SK-N-SH (cell line): ENCODE data around the gene LTK. TPM values are rescaled to one million over a fixed set of nuclear protein-coding genes. Genes with fewer than 3 reads are reported as not detected.

Source experiments
- CTCF ChIA-PET: fragments of 300-600, 350-600 bp; formaldehyde crosslinking; extraction: SDS; loops from one replicate; lab custom pipeline; 2021; lab: Yijun Ruan, JAX
- POLR2A ChIA-PET: fragments of 350-600 bp; sonication (Branson Sonifier 250); formaldehyde crosslinking; extraction: SDS; loops from one replicate; lab custom pipeline; 2020; ENCODE audit warnings: antibody characterized with exemption, inconsistent platforms; lab: Yijun Ruan, JAX
- DNase-seq: peaks from one replicate; pipeline ENCODE4 v3.0.0; 2012
- H2AFZ ChIP-seq: fragments of 200-600 bp; sonication (generic); 2 replicates; pipeline ENCODE4 v1.8.1; 2016; ENCODE audit warnings: antibody characterized with exemption, mild to moderate bottlenecking, low read depth
- H3F3A ChIP-seq: fragments of 200-600 bp; sonication (generic); replicated peaks from 2 replicates; pipeline ENCODE3; 2016; ENCODE audit warnings: antibody characterized with exemption, mild to moderate bottlenecking; ENCODE audit not compliant: insufficient read depth
- H3K27ac ChIP-seq, 2 experiments: fragments of 200-500 bp in 1 of 2; fragments of 200-600 bp in 1 of 2; sonication (Bioruptor generic) in 1 of 2; sonication (generic), shearing (Covaris generic) in 1 of 2; 2 replicates each; pipeline versions ENCODE4 v1.5.1 to v1.6.1; 2014 to 2016; ENCODE audit warnings: low read depth in 2 of 2, inconsistent platforms in 1 of 2, low read length in 1 of 2, mild to moderate bottlenecking in 1 of 2, mixed read lengths in 1 of 2
- H3K27me3 ChIP-seq: fragments of 200-600 bp; sonication (generic), shearing (Covaris generic); 2 replicates; pipeline ENCODE4 v1.6.1; 2016; ENCODE audit warnings: mixed run types; ENCODE audit not compliant: insufficient read depth
- H3K36me3 ChIP-seq, 2 experiments: fragments of 200-500 bp in 1 of 2; fragments of 200-600 bp in 1 of 2; sonication (Bioruptor generic) in 1 of 2; sonication (generic) in 1 of 2; replicated peaks in 1 of 2; 2 replicates each; pipeline versions ENCODE3 to v1.5.1; 2014 to 2016; ENCODE audit warnings: low read length in 1 of 2, mild to moderate bottlenecking in 1 of 2; ENCODE audit not compliant: insufficient read depth in 2 of 2, control insufficient read depth in 1 of 2
- H3K4me1 ChIP-seq, 2 experiments: fragments of 200-500 bp in 1 of 2; fragments of 200-600 bp in 1 of 2; sonication (Bioruptor generic) in 1 of 2; sonication (generic), shearing (Covaris generic) in 1 of 2; 2 replicates each; pipeline versions ENCODE4 v1.5.1 to v1.6.1; 2014 to 2016; ENCODE audit warnings: low read depth in 1 of 2, low read length in 1 of 2, mixed run types in 1 of 2; ENCODE audit not compliant: insufficient read depth in 2 of 2, control insufficient read depth in 1 of 2
- H3K4me2 ChIP-seq: fragments of 200-600 bp; sonication (generic), shearing (Covaris generic); 2 replicates; pipeline ENCODE4 v1.6.1; 2017; ENCODE audit warnings: mixed run types
- H3K4me3 ChIP-seq, 2 experiments: fragments of 200-500 bp in 1 of 2; fragments of 200-600 bp in 1 of 2; sonication (Bioruptor generic) in 1 of 2; sonication (generic), shearing (Covaris generic) in 1 of 2; 2 replicates each; pipeline versions ENCODE4 v1.5.1 to v1.8.1; 2014 to 2016; ENCODE audit warnings: low read depth in 2 of 2, inconsistent platforms in 1 of 2, low read length in 1 of 2, mild to moderate bottlenecking in 1 of 2, mixed read lengths in 1 of 2, moderate library complexity in 1 of 2
- H3K79me2 ChIP-seq: fragments of 200-600 bp; sonication (generic); 2 replicates; pipeline ENCODE4 v1.8.1; 2017; ENCODE audit warnings: mild to moderate bottlenecking; ENCODE audit not compliant: insufficient read depth
- H3K9ac ChIP-seq: fragments of 200-600 bp; sonication (generic); 2 replicates; pipeline ENCODE4 v1.6.1; 2017; ENCODE audit warnings: mixed run types
- H3K9me2 ChIP-seq: fragments of 200-600 bp; sonication (generic); 2 replicates; pipeline ENCODE4 v1.6.1; 2017; ENCODE audit warnings: mixed run types
- H3K9me3 ChIP-seq: fragments of 200-600 bp; sonication (generic); 2 replicates; pipeline ENCODE4 v1.6.1; 2017; ENCODE audit warnings: mixed run types, mild to moderate bottlenecking, moderate library complexity
- H4K20me1 ChIP-seq: fragments of 200-600 bp; sonication (generic); 2 replicates; pipeline ENCODE4 v1.6.1; 2017; ENCODE audit warnings: mild to moderate bottlenecking, mixed run types; ENCODE audit not compliant: insufficient read depth
- CHD2 ChIP-seq: fragments of 150-350 bp; IDR thresholded peaks from 2 replicates; pipeline ENCODE4 v1.6.1; 2018; ENCODE audit warnings: low read length; ENCODE audit not compliant: partially characterized antibody
- EZH2phosphoT487 ChIP-seq: fragments of 200-600 bp; sonication (generic); IDR thresholded peaks from 2 replicates; pipeline ENCODE4 v1.6.1; 2017; ENCODE audit warnings: low read depth, mixed run types, mild to moderate bottlenecking, antibody characterized with exemption, moderate library complexity, borderline replicate concordance
- FOSL2 ChIP-seq: IDR thresholded peaks from 2 replicates; pipeline ENCODE4 v1.4.0; 2012; ENCODE audit warnings: low read depth, mild to moderate bottlenecking, moderate library complexity, borderline replicate concordance
- FOXJ3 ChIP-seq: sonication (generic); formaldehyde crosslinking; IDR thresholded peaks from 2 replicates; pipeline ENCODE4 v1.5.1; 2020; ENCODE audit warnings: mild to moderate bottlenecking, missing genetic modification reagents
- MEF2A ChIP-seq: IDR thresholded peaks from 2 replicates; pipeline ENCODE4 v1.4.0; 2012; ENCODE audit warnings: low read depth, borderline replicate concordance
- MXI1 ChIP-seq: IDR thresholded peaks from 2 replicates; pipeline ENCODE4 v1.6.1; 2012; ENCODE audit warnings: mild to moderate bottlenecking, low read depth, low read length, improper control_type of control experiment
- NRF1 ChIP-seq: IDR thresholded peaks from 2 replicates; pipeline ENCODE4 v1.6.1; 2012; ENCODE audit warnings: low read depth, mild to moderate bottlenecking, low read length
- RAD21 ChIP-seq: IDR thresholded peaks from 2 replicates; pipeline ENCODE4 v1.6.1; 2012; ENCODE audit warnings: mild to moderate bottlenecking, low read length
- RCOR1 ChIP-seq: fragments of 150-350 bp; IDR thresholded peaks from 2 replicates; pipeline ENCODE4 v1.6.1; 2017; ENCODE audit warnings: antibody characterized with exemption, low read length
- TEAD4 ChIP-seq: IDR thresholded peaks from 2 replicates; pipeline ENCODE4 v1.4.0; 2012; ENCODE audit warnings: mild to moderate bottlenecking, borderline replicate concordance; ENCODE audit not compliant: insufficient read depth
- USF1 ChIP-seq: IDR thresholded peaks from 2 replicates; pipeline ENCODE4 v1.4.0; 2012; ENCODE audit warnings: low read depth, borderline replicate concordance
- USF2 ChIP-seq: fragments of 150-350 bp; IDR thresholded peaks from 2 replicates; pipeline ENCODE4 v1.6.1; 2017; ENCODE audit warnings: antibody characterized with exemption, low read length, low read depth, borderline replicate concordance
- ZBTB33 ChIP-seq: IDR thresholded peaks from 2 replicates; pipeline ENCODE4 v1.4.0; 2012; ENCODE audit warnings: low read depth, borderline replicate concordance
- WGBS: methylation state at CpG from one replicate; pipeline ENCODE4 v1.1.6; 2017; ENCODE audit warnings: low lambda C conversion rate; 5-methylcytosine and 5-hydroxymethylcytosine counted together
- polyA plus RNA-seq, 3 experiments: library from polyadenylated mRNA; depleted of rRNA; stranded (reverse); fragments of >200 nt; gene quantifications; 2 replicates each; pipeline ENCODE4 v1.2.3, GENCODE V29; 2012

The LTK gene
- polyA plus RNA-seq, 1 of the 3 experiments (the other 2 are of a cell fraction) = 0.07 TPM

GRCh38 chr15:41544650-41545015 is 31.0 kb upstream of the LTK start:
- DNase-seq = peak; percentile 54
- no peaks in the 10 kb centered on the region for H4K20me1 ChIP-seq
- no peaks in the 10 kb centered on the region for H3K27me3 ChIP-seq
- H2AFZ ChIP-seq = peak overlapping the region; percentile 71
- H3K36me3 ChIP-seq = no peaks in the 10 kb centered on the region
- no peaks in the 10 kb centered on the region for H3K9me2 ChIP-seq
- no peak overlapping the region for H3K27ac ChIP-seq
- WGBS = 73% methylated on average over 15 of the region's 15 CpGs
- TF ChIP-seq EZH2phosphoT487 = no peak
- TF ChIP-seq CHD2 = no peak
- TF ChIP-seq MEF2A = no peak
- TF ChIP-seq USF2 = no peak
- TF ChIP-seq RAD21 = no peak
- no peak for TF ChIP-seq RCOR1
- TF ChIP-seq MXI1 = no peak
- TF ChIP-seq NRF1 = no peak
- TF ChIP-seq ZBTB33 = no peak
- TF ChIP-seq TEAD4 = no peak
- no peak for TF ChIP-seq FOSL2
- TF ChIP-seq FOXJ3 (CRISPR knock-in tag) = no peak
- POLR2A ChIA-PET = interaction anchor here (0.6 to 1.9 kb wide), 16 partner anchors 10 to 351 kb away, joined by 3 to 16 read pairs (median 5); partner anchors contain the start of gene ITPKA
- H3K9me3 ChIP-seq = no peaks in the 10 kb centered on the region
- peaks cover 4% of the 10 kb centered on the region in 2 experiments; a peak in 1 of 4 replicates for H3K4me1 ChIP-seq
- CTCF ChIA-PET = interaction anchor here (0.7 to 1.7 kb wide), 5 partner anchors 11 to 79 kb away, joined by 4 to 9 read pairs (median 4); no protein-coding TSS in a partner anchor
- no peaks in the 10 kb centered on the region for H3F3A ChIP-seq
- H3K4me3 ChIP-seq = peak overlapping the region; percentile 75 to 76; a peak in 3 of 4 replicates
- peak overlapping the region; percentile 89 for H3K4me2 ChIP-seq
- peaks cover 31% of the 10 kb centered on the region for H3K79me2 ChIP-seq
- peak overlapping the region; percentile 86; the same call in 1 of the 2 replicates for H3K9ac ChIP-seq

GRCh38 chr15:41543521-41543870 is 29.9 kb upstream of the LTK start:
- no peaks in the 10 kb centered on the region for H3K36me3 ChIP-seq
- H3K27ac ChIP-seq = peak overlapping the region; percentile 64 to 78
- CTCF ChIA-PET = interaction anchor here (0.9 to 1.7 kb wide), 3 partner anchors 13 to 15 kb away, joined by 3 to 9 read pairs (median 4); no protein-coding TSS in a partner anchor
- peaks cover 5% of the 10 kb centered on the region for H3F3A ChIP-seq
- H3K27me3 ChIP-seq = no peaks in the 10 kb centered on the region
- POLR2A ChIA-PET = interaction anchor here (0.6 to 1.9 kb wide), 20 partner anchors 9 to 352 kb away, joined by 3 to 16 read pairs (median 4); partner anchors contain the start of gene ITPKA
- H4K20me1 ChIP-seq = no peaks in the 10 kb centered on the region
- WGBS = 1% methylated on average over 8 of the region's 8 CpGs
- H2AFZ ChIP-seq = peak overlapping the region; percentile 71
- no peak for DNase-seq
- H3K9ac ChIP-seq = peak overlapping the region; percentile 86
- peaks cover 37% of the 10 kb centered on the region for H3K79me2 ChIP-seq
- no peaks in the 10 kb centered on the region for H3K9me3 ChIP-seq
- TF ChIP-seq USF1 = no peak
- no peak for TF ChIP-seq USF2
- peak overlapping the region; percentile 89 for H3K4me2 ChIP-seq
- H3K9me2 ChIP-seq = no peaks in the 10 kb centered on the region
- H3K4me1 ChIP-seq = peaks cover 4 to 11% of the 10 kb centered on the region in 2 experiments; a peak in 2 of 4 replicates
- H3K4me3 ChIP-seq = peak overlapping the region; percentile 75 to 76
